HCT116 (cell line): ENCODE results near the gene MAML2. TPM values are rescaled to one million over a fixed set of nuclear protein-coding genes. Genes with fewer than 3 reads are reported as not detected.

Experiments used
- ATAC-seq: fragments of 200-7000 bp; cut with Tn5 transposase; 2 replicates; pipeline ENCODE4 v1.9.1; 2020; ENCODE audit warnings: mild to moderate bottlenecking, moderate library complexity
- BruUV-seq: library from RNA; stranded (reverse); fragments of 400-500 nt; replicated peaks from 2 replicates; lab custom pipeline; 2021; lab: Mats Ljungman, UMichigan
- CTCF ChIA-PET: fragments of 300-600 bp; sonication (Branson Sonifier 250); formaldehyde crosslinking; loops from one replicate; lab custom pipeline; 2021; ENCODE audit warnings: antibody characterized with exemption; lab: Charles Lee
- POLR2A ChIA-PET: fragments of 300-600, 350-600 bp; sonication (Branson Sonifier 250); formaldehyde crosslinking; loops from one replicate; lab custom pipeline; 2021; ENCODE audit warnings: antibody characterized with exemption; lab: Charles Lee
- RAD21 ChIA-PET, 2 experiments: fragments of 300-600 bp; sonication (Branson Sonifier 250); formaldehyde crosslinking; loops; one replicate each; lab custom pipeline; 2023; ENCODE audit warnings: low total read pairs in 2 of 2; ENCODE audit not compliant: uncharacterized antibody in 2 of 2, unreplicated experiment in 2 of 2, low non-redundant PET in 1 of 2; lab: Charles Lee
- DNase-seq: peaks from one replicate; pipeline ENCODE4 v3.0.0-alpha.2; 2010; ENCODE audit warnings: low read depth, low spot score
- H2AFZ ChIP-seq: fragments of 200-600 bp; shearing (Covaris generic), sonication (generic); 2 replicates; pipeline ENCODE4 v1.6.1; 2017; ENCODE audit warnings: low read depth, mixed run types, mixed read lengths, antibody characterized with exemption, low read length; ENCODE audit not compliant: poor library complexity, severe bottlenecking
- H3K27ac ChIP-seq: 2 replicates; pipeline ENCODE4 v1.5.1; 2012; ENCODE audit warnings: low read depth, low read length
- H3K27me3 ChIP-seq: fragments of 200-600 bp; sonication (generic); 2 replicates; pipeline ENCODE4 v1.6.1; 2016; ENCODE audit warnings: mixed run types, low read length, mixed read lengths; ENCODE audit not compliant: insufficient read depth
- H3K36me3 ChIP-seq, 2 experiments: fragments of 200-500 bp in 1 of 2; fragments of 200-600 bp in 1 of 2; sonication (Bioruptor generic) in 1 of 2; sonication (generic) in 1 of 2; 2 replicates each; pipeline versions ENCODE4 v1.5.1 to v1.6.1; 2014 to 2016; ENCODE audit warnings: low read length in 2 of 2, inconsistent platforms in 1 of 2, mixed read lengths in 1 of 2, mixed run types in 1 of 2; ENCODE audit not compliant: insufficient read depth in 2 of 2, control insufficient read depth in 1 of 2
- H3K4me1 ChIP-seq, 2 experiments: fragments of 200-600 bp in 1 of 2; sonication (generic) in 1 of 2; 2 replicates each; pipeline versions ENCODE4 v1.5.1 to v1.6.1; 2012 to 2017; ENCODE audit warnings: low read length in 2 of 2, inconsistent platforms in 1 of 2, mild to moderate bottlenecking in 1 of 2, mixed read lengths in 1 of 2, mixed run types in 1 of 2, moderate library complexity in 1 of 2; ENCODE audit not compliant: insufficient read depth in 2 of 2, control insufficient read depth in 1 of 2
- H3K4me2 ChIP-seq: fragments of 200-600 bp; sonication (generic); 2 replicates; pipeline ENCODE4 v1.6.1; 2017; ENCODE audit warnings: mixed run types, low read length, mixed read lengths
- H3K4me3 ChIP-seq, 2 experiments: fragments of 200-600 bp in 1 of 2; sonication (generic) in 1 of 2; replicated peaks in 1 of 2; 2 replicates each; pipeline ENCODE4 v1.5.1; 2011 to 2016; ENCODE audit warnings: low read length in 2 of 2, control low read depth in 1 of 2, low read depth in 1 of 2, mild to moderate bottlenecking in 1 of 2, mixed read lengths in 1 of 2, mixed run types in 1 of 2
- H3K79me2 ChIP-seq: fragments of 200-600 bp; sonication (generic); 2 replicates; pipeline ENCODE4 v1.6.1; 2017; ENCODE audit warnings: mild to moderate bottlenecking, mixed run types, low read length, moderate library complexity, mixed read lengths; ENCODE audit not compliant: insufficient read depth
- H3K9ac ChIP-seq: fragments of 200-600 bp; sonication (generic); 2 replicates; pipeline ENCODE4 v1.6.1; 2016; ENCODE audit warnings: low read length, mixed read lengths
- H3K9me2 ChIP-seq: fragments of 200-600 bp; sonication (generic), shearing (Covaris generic); 2 replicates; pipeline ENCODE4 v1.6.1; 2017; ENCODE audit warnings: mixed run types, mild to moderate bottlenecking, moderate library complexity; ENCODE audit not compliant: insufficient read depth
- H3K9me3 ChIP-seq, 2 experiments: fragments of 200-500 bp in 1 of 2; fragments of 200-600 bp in 1 of 2; sonication (Bioruptor generic) in 1 of 2; sonication (generic) in 1 of 2; 2 replicates each; pipeline ENCODE4 v1.6.1; 2014 to 2017; ENCODE audit warnings: low read length in 2 of 2, mixed read lengths in 2 of 2, inconsistent platforms in 1 of 2, low read depth in 1 of 2, mild to moderate bottlenecking in 1 of 2, mixed run types in 1 of 2, moderate library complexity in 1 of 2; ENCODE audit not compliant: control insufficient read depth in 1 of 2, insufficient read depth in 1 of 2
- H4K20me1 ChIP-seq: fragments of 200-600 bp; sonication (generic), shearing (Covaris generic); 2 replicates; pipeline ENCODE4 v1.6.1; 2017; ENCODE audit warnings: mixed run types, mild to moderate bottlenecking, moderate library complexity; ENCODE audit not compliant: insufficient read depth
- ATF3 ChIP-seq: IDR thresholded peaks from 2 replicates; pipeline ENCODE4 v1.6.1; 2012
- CBX3 ChIP-seq: IDR thresholded peaks from 2 replicates; pipeline ENCODE4 v1.6.1; 2012; ENCODE audit warnings: low read depth
- CEBPB ChIP-seq: IDR thresholded peaks from 2 replicates; pipeline ENCODE4 v1.6.1; 2012; ENCODE audit warnings: low read depth
- ELF1 ChIP-seq: IDR thresholded peaks from 2 replicates; pipeline ENCODE4 v1.6.1; 2012; ENCODE audit warnings: low read depth, borderline replicate concordance
- EZH2phosphoT487 ChIP-seq: fragments of 200-600 bp; IDR thresholded peaks from 2 replicates; pipeline ENCODE4 v1.6.1; 2018; ENCODE audit warnings: antibody characterized with exemption, borderline replicate concordance
- FOSL1 ChIP-seq: IDR thresholded peaks from 2 replicates; pipeline ENCODE4 v1.6.1; 2012; ENCODE audit warnings: low read depth
- MAX ChIP-seq: IDR thresholded peaks from 2 replicates; pipeline ENCODE4 v1.6.1; 2012
- POLR2A ChIP-seq: IDR thresholded peaks from 2 replicates; pipeline ENCODE4 v1.7.0; 2011; ENCODE audit warnings: borderline replicate concordance; ENCODE audit not compliant: insufficient read depth, insufficient read length; ENCODE audit errors: extremely low read depth
- POLR2AphosphoS5 ChIP-seq: IDR thresholded peaks from 2 replicates; pipeline ENCODE4 v1.6.1; 2011; ENCODE audit warnings: mild to moderate bottlenecking, low read depth, low read length, moderate library complexity
- RAD21 ChIP-seq: IDR thresholded peaks from 2 replicates; pipeline ENCODE4 v1.6.1; 2012; ENCODE audit warnings: low read depth, mild to moderate bottlenecking
- REST ChIP-seq: IDR thresholded peaks from 2 replicates; pipeline ENCODE4 v1.6.1; 2012; ENCODE audit warnings: low read depth
- SP1 ChIP-seq: IDR thresholded peaks from 2 replicates; pipeline ENCODE4 v1.6.1; 2012; ENCODE audit warnings: low read depth
- TCF7L2 ChIP-seq: IDR thresholded peaks from 2 replicates; pipeline ENCODE4 v1.7.0; 2011; ENCODE audit warnings: borderline replicate concordance, inconsistent platforms; ENCODE audit not compliant: insufficient read depth, insufficient read length; ENCODE audit errors: extremely low read depth
- YY1 ChIP-seq: IDR thresholded peaks from 2 replicates; pipeline ENCODE4 v1.6.1; 2011; ENCODE audit warnings: low read length, low read depth, moderate library complexity, mild to moderate bottlenecking; ENCODE audit not compliant: insufficient replicate concordance; ENCODE audit errors: extremely low read depth
- ZFX ChIP-seq: fragments of 450-650 bp; IDR thresholded peaks from 2 replicates; pipeline ENCODE4 v1.6.1; 2017
- ZNF274 ChIP-seq: fragments of 200-500 bp; sonication (Bioruptor generic); IDR thresholded peaks from 2 replicates; pipeline ENCODE4 v1.6.1; 2014; ENCODE audit warnings: mild to moderate bottlenecking, low read depth, low read length, inconsistent platforms
- intact Hi-C: fragments of 100-400 bp; cut with micrococcal nuclease; formaldehyde crosslinking; loops from 2 replicates; pipeline ENCODE4 v1.10.0; 2022
- total RNA-seq: library from RNA; stranded (reverse); gene quantifications from one replicate; pipeline ENCODE4 v1.2.1, GENCODE V29; 2021; ENCODE audit not compliant: unreplicated experiment

The MAML2 gene
- total RNA-seq, 1 experiment from 2014 or later: 2.6 TPM

- BruUV-seq: no TSS peak
- no peaks in the 10 kb centered on the region for H3K79me2 ChIP-seq
- H3K4me1 ChIP-seq: peaks cover 9 to 16% of the 10 kb centered on the region in 2 experiments; a peak in 3 of 4 replicates
- ChIA-PET RAD21 (no interaction called here), CTCF (no interaction called here), POLR2A (interaction anchor here (1.1 to 1.7 kb wide), 2 partner anchors 8 to 43 kb away, joined by 3 to 6 read pairs; no protein-coding TSS in a partner anchor)
- no peak overlapping the region for H3K4me2 ChIP-seq
- no peak overlapping the region for H3K9ac ChIP-seq
- DNase-seq (no peak), ATAC-seq (no peak)
- no peak for TF ChIP-seq RAD21
- TF ChIP-seq CEBPB: no peak
- TF ChIP-seq ELF1: no peak
- H3K9me2 ChIP-seq: no peaks in the 10 kb centered on the region
- no peak overlapping the region for H3K27ac ChIP-seq
- H3K36me3 ChIP-seq: no peaks in the 10 kb centered on the region
- no peak overlapping the region for H3K4me3 ChIP-seq
- intact Hi-C loops: no loop called here
- no peaks in the 10 kb centered on the region for H3K9me3 ChIP-seq
- H3K27me3 ChIP-seq: no peaks in the 10 kb centered on the region
- no peaks in the 10 kb centered on the region for H4K20me1 ChIP-seq
- H2AFZ ChIP-seq: no peak overlapping the region
Measured at GRCh38 chr11:96229354-96229977, 113.5 kb downstream of the MAML2 start.

GRCh38 chr11:96228910-96229309 lies 114.1 kb downstream of the MAML2 start:
- ATAC-seq (no peak), DNase-seq (no peak)
- ChIA-PET RAD21 (no interaction called here), POLR2A (interaction anchor here (1.1 to 1.7 kb wide), 2 partner anchors 9 to 42 kb away, joined by 3 to 6 read pairs; no protein-coding TSS in a partner anchor), CTCF (no interaction called here)
- intact Hi-C loops: no loop called here
- Histone ChIP-seq H3K36me3 (no peaks in the 10 kb centered on the region), H3K79me2 (no peaks in the 10 kb centered on the region), H3K9ac (no peak overlapping the region), H3K4me1 (peaks cover 9 to 16% of the 10 kb centered on the region in 2 experiments; a peak in 3 of 4 replicates), H3K9me2 (no peaks in the 10 kb centered on the region), H3K4me2 (peak overlapping the region; percentile 43), H4K20me1 (no peaks in the 10 kb centered on the region), H3K27me3 (no peaks in the 10 kb centered on the region), H3K27ac (no peak overlapping the region), H2AFZ (peak overlapping the region; percentile 2), H3K9me3 (no peaks in the 10 kb centered on the region), H3K4me3 (no peak overlapping the region)
- no TSS peak for BruUV-seq
- TF ChIP-seq SP1 (no peak), RAD21 (no peak), EZH2phosphoT487 (no peak), CBX3 (no peak), POLR2AphosphoS5 (no peak), REST (no peak), YY1 (no peak), FOSL1 (no peak; the same call in 1 of the 2 replicates), ZNF274 (no peak), POLR2A (no peak), MAX (no peak), ZFX (no peak), ATF3 (no peak), TCF7L2 (no peak)
